H1 (cell line): ENCODE data around the gene DPP10.

Experiments used
- ASH2L ChIP-seq: fragments of 200-600, 300-600 bp; sonication (generic); IDR thresholded peaks from one replicate; pipeline ENCODE4 v1.7.1; 2017; ENCODE audit warnings: low read length
- CBX8 ChIP-seq: fragments of 300-800, 300-1000 bp; sonication (generic); IDR thresholded peaks from 2 replicates; pipeline ENCODE4 v1.7.1; 2016; ENCODE audit warnings: low read depth, low read length, borderline replicate concordance
- EP300 ChIP-seq, 2 experiments: IDR thresholded peaks; 1 replicate in 1 of 2; 2 replicates in 1 of 2; pipeline ENCODE4 v1.6.1; 2011 to 2012; ENCODE audit warnings: low read depth in 2 of 2, low read length in 2 of 2, mild to moderate bottlenecking in 2 of 2, borderline replicate concordance in 1 of 2, inconsistent platforms in 1 of 2, moderate library complexity in 1 of 2
- HDAC2 ChIP-seq, 2 experiments: fragments of 300-600 bp in 1 of 2; sonication (generic) in 1 of 2; IDR thresholded peaks; 2 replicates each; pipeline ENCODE4 v1.6.1; 2011 to 2012; ENCODE audit warnings: low read depth in 2 of 2, low read length in 2 of 2, mild to moderate bottlenecking in 2 of 2, moderate library complexity in 2 of 2, borderline replicate concordance in 1 of 2, inconsistent platforms in 1 of 2
- JUND ChIP-seq: IDR thresholded peaks from 2 replicates; pipeline ENCODE4 v1.6.1; 2011; ENCODE audit warnings: mild to moderate bottlenecking, improper control_type of control experiment, low read length
- NRF1 ChIP-seq: IDR thresholded peaks from 2 replicates; pipeline ENCODE4 v1.6.1; 2011; ENCODE audit warnings: mild to moderate bottlenecking, low read depth, low read length, improper control_type of control experiment
- POLR2A ChIP-seq, 2 experiments: IDR thresholded peaks; 1 replicate in 1 of 2; 2 replicates in 1 of 2; pipeline ENCODE4 v1.6.1; 2011; ENCODE audit warnings: low read depth in 2 of 2, low read length in 2 of 2, mild to moderate bottlenecking in 2 of 2; ENCODE audit errors: control extremely low read depth in 1 of 2
- POLR2AphosphoS5 ChIP-seq: IDR thresholded peaks from 2 replicates; pipeline ENCODE4 v1.6.1; 2011; ENCODE audit warnings: low read depth, low read length
- RAD21 ChIP-seq, 2 experiments: IDR thresholded peaks in 1 of 2; conservative IDR thresholded peaks in 1 of 2; 2 replicates each; pipeline ENCODE4 v1.6.1; 2011; ENCODE audit warnings: low read depth in 2 of 2, low read length in 2 of 2, improper control_type of control experiment in 1 of 2, inconsistent platforms in 1 of 2, mild to moderate bottlenecking in 1 of 2, moderate library complexity in 1 of 2
- RFX5 ChIP-seq: IDR thresholded peaks from 2 replicates; pipeline ENCODE4 v1.6.1; 2011; ENCODE audit warnings: low read depth, low read length, improper control_type of control experiment, borderline replicate concordance
- TAF7 ChIP-seq: optimal IDR thresholded peaks from 2 replicates; pipeline ENCODE3; 2011; ENCODE audit warnings: low read depth, mild to moderate bottlenecking, inconsistent platforms, low read length, moderate library complexity, borderline replicate concordance
- YY1 ChIP-seq: IDR thresholded peaks from 2 replicates; pipeline ENCODE4 v1.6.1; 2011; ENCODE audit warnings: low read depth, mild to moderate bottlenecking, low read length
- ZNF274 ChIP-seq: IDR thresholded peaks from 2 replicates; pipeline ENCODE4 v1.7.0; 2012; ENCODE audit warnings: low read length, borderline replicate concordance; ENCODE audit errors: extremely low read depth
- TF ChIP-seq, protein P1 (sequence below), 3 experiments: IDR thresholded peaks; 1 replicate in 2 of 3; 2 replicates in 1 of 3; pipeline versions ENCODE4 v1.5.1 to v1.6.1; 2011; ENCODE audit warnings: low read length in 3 of 3, mild to moderate bottlenecking in 3 of 3, inconsistent platforms in 2 of 3, low read depth in 1 of 3, moderate library complexity in 1 of 3; ENCODE audit not compliant: insufficient read depth in 1 of 3; ENCODE audit errors: control extremely low read depth in 1 of 3

DNA sequence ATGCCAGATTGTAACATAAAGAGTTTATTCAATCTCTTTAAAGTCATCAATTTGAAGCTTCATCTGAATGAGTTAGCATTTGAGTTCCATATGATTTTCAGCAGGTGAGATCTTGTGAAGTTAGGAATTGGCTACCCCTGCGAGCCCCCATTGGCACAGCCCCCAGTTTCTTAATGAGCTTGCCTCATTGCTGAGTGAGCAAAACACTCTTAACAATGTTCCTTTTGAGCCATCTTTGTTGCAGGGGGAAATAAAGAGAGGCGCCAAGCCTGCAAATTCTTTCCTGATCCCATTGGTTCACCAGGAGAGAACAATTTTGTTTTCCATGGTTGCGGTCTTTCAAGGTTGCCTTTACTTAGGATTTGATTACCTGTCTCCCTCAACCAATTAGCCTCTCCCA lies 18.7 kb downstream of the DPP10 start:
- TF ChIP-seq POLR2A (IDR thresholded peaks at IDR 0.05; ENCODE audit: control extremely low read depth in 1 of 2, low read depth in 2 of 2, low read length in 2 of 2) (no peak), RAD21 (IDR thresholded peaks at IDR 0.05 in 1 of 2, conservative IDR thresholded peaks at IDR 0.05 in 1 of 2; ENCODE audit: low read depth in 2 of 2, low read length in 2 of 2) (no peak), CBX8 (no peak), ASH2L (no peak), POLR2AphosphoS5 (no peak), TAF7 (no peak), HDAC2 (IDR thresholded peaks at IDR 0.05; ENCODE audit: borderline replicate concordance in 1 of 2, low read depth in 2 of 2, low read length in 2 of 2) (no peak), JUND (no peak), EP300 (IDR thresholded peaks at IDR 0.05; ENCODE audit: borderline replicate concordance in 1 of 2, low read depth in 2 of 2, low read length in 2 of 2) (no peak), NRF1 (no peak), ZNF274 (no peak), YY1 (no peak), RFX5 (no peak)
- TF ChIP-seq, protein P1, sequence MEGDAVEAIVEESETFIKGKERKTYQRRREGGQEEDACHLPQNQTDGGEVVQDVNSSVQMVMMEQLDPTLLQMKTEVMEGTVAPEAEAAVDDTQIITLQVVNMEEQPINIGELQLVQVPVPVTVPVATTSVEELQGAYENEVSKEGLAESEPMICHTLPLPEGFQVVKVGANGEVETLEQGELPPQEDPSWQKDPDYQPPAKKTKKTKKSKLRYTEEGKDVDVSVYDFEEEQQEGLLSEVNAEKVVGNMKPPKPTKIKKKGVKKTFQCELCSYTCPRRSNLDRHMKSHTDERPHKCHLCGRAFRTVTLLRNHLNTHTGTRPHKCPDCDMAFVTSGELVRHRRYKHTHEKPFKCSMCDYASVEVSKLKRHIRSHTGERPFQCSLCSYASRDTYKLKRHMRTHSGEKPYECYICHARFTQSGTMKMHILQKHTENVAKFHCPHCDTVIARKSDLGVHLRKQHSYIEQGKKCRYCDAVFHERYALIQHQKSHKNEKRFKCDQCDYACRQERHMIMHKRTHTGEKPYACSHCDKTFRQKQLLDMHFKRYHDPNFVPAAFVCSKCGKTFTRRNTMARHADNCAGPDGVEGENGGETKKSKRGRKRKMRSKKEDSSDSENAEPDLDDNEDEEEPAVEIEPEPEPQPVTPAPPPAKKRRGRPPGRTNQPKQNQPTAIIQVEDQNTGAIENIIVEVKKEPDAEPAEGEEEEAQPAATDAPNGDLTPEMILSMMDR (IDR thresholded peaks at IDR 0.05; ENCODE audit: control extremely low read depth in 1 of 3, insufficient read depth in 1 of 3, low read depth in 1 of 3, low read length in 3 of 3): no peak
